Subcutaneous adipose tissue (tissue), 4 donors: ENCODE results near the gene EPHB2. TPM values are rescaled to one million over a fixed set of nuclear protein-coding genes. Genes with fewer than 3 reads are reported as not detected.

Source experiments
- total RNA-seq, 4 donors: library from RNA; depleted of rRNA; stranded (reverse); fragments of >200 nt; gene quantifications; one replicate each; pipeline ENCODE4 v1.1.0, GENCODE V29; 2016
- TF ChIP-seq, protein P1 (sequence below): fragments of 450-650 bp; IDR thresholded peaks from one replicate; pipeline ENCODE4 v1.5.1; 2016; ENCODE audit warnings: low read depth, mild to moderate bottlenecking, control low read depth, antibody characterized with exemption, moderate library complexity

Gene EPHB2
- total RNA-seq, 4 donors from 2014 or later, result 1.6 to 9.2 (median 5.1) TPM

DNA sequence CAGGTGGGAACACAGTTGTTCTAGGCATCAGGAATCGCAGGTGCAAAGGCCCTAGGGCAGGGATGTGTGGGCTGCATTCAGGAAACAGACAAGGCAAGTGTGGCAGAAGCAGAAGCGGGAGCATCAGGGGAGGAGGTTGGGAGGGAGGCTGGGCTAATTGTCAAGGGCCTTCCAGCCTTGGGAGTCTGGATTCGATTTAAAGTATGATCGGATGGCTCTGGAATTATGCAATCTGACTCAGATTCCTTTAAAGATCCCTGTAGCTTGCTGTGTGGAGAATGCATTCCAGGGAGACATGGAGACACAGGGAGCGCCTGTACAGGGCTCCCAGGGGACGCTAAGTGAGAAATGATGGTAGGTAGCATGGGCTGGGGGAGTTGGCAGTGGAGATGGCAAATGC is 175.6 kb downstream of the EPHB2 start:
- TF ChIP-seq, protein P1, sequence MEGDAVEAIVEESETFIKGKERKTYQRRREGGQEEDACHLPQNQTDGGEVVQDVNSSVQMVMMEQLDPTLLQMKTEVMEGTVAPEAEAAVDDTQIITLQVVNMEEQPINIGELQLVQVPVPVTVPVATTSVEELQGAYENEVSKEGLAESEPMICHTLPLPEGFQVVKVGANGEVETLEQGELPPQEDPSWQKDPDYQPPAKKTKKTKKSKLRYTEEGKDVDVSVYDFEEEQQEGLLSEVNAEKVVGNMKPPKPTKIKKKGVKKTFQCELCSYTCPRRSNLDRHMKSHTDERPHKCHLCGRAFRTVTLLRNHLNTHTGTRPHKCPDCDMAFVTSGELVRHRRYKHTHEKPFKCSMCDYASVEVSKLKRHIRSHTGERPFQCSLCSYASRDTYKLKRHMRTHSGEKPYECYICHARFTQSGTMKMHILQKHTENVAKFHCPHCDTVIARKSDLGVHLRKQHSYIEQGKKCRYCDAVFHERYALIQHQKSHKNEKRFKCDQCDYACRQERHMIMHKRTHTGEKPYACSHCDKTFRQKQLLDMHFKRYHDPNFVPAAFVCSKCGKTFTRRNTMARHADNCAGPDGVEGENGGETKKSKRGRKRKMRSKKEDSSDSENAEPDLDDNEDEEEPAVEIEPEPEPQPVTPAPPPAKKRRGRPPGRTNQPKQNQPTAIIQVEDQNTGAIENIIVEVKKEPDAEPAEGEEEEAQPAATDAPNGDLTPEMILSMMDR, result no peak

DNA sequence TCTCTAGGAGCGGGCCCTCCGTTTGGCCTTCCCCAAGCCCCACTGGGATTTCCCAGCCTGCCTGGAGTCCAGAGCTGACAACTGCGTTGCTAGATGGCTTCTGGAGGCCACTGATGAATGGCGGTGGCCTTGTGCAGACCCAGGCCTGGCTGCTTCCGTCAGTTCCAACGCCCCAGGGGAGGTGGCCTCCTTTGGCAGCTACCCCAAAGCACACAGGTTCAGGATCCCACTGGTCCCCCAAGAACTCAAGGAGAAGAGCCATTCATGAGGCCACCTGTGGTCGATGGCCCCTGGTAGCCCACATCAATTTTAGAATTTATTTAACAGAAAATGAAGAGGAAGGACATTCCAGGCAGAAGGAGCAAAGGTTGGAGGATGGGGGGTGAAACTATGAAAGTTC is 176.9 kb downstream of the EPHB2 start:
- TF ChIP-seq, protein P1, result no peak

DNA sequence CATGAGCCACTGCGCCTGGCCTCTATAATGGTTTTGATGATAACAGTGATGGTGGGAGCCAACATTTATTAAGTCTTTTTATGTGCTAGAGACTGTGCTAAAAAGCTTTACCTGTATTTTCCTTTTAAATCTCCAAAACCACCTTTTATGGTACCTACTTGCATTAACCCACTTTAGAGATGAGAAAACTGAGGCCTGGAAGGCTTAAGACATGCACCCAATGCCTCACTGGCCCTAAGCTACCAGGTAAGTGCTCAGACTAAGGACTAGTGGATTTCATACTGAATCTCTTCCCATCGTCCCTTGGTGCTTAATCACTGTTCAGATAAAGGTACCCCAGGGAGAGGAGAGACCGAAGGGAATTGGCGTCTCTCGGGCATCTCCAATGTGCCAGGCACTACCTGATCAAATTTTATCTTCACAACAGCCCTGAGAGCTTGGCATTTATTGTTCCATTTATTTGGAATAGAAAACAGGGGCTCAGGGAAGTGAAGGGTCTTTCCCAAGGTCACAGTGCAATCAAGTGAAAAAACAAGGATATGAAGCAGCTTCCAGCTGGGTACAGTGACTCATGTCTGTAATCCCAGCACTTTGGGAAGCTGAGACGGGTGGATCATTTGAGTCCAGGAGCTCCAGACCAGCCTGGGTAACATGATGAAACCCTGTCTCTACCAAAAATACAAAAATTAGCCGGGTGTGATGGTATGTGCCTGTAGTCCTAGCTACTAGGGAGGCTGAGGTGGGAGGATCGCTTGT is 177.9 kb downstream of the EPHB2 start:
- TF ChIP-seq, protein P1, result no peak

DNA sequence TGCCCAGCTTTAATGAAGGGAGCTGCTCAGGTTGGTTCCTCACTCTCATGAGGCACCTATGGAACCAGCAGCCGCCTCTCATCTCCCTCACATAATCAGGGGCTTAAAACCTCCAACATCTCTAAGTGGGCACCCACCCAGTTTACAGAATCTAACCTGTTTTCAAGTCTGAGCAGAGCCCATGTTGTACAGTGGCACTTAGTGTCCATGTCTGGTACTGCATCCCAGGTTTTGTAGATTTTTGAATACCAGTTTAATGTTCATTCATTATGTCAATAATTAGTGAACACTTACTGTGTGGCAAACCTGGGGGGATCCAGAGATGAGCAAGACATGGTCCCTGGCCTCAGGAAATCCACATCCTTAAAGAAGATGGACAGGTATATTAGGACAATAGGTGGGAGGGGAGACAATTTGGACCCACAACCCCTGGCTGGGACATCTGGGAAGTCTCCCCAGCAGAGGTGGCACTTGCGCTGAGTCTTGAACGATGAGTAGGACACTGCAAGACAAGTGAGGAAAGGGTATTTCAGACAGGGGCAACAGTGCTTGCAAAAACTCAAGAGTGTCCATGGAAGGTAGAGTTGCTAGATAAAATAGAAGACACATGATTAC is 178.7 kb downstream of the EPHB2 start:
- TF ChIP-seq, protein P1, result no peak

DNA sequence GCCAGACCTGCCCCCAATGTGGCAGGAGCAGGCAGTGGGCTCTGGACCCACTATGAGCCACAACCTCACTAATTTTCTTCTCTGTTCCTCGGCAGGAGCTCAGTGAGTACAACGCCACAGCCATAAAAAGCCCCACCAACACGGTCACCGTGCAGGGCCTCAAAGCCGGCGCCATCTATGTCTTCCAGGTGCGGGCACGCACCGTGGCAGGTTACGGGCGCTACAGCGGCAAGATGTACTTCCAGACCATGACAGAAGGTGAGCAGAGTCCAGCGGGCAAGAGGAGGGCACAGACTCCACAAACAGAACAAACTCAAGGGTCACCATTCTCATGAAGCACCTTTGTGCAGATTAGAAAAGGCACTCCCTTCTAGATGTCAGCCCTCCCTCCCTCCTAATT is 182.2 kb downstream of the EPHB2 start:
- TF ChIP-seq, protein P1, result no peak

DNA sequence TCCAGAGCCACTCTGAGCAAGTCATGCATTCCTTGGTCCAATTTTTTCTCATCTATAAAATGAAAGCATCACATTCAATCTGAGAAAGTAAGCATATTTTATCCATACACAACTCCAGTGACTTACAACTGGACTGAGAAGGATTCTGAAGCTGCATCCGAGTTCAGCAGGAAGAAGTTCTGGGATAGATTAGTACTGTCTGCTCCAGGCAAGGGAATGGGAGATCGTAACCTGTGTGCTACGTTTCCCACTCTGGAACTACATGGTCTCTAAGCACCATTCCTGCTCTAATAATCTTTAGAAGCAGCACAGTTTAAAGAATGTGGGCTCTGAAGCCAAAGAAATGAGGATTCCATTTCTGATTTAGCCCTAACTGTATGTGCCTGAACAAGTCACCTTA is 182.7 kb downstream of the EPHB2 start:
- TF ChIP-seq, protein P1, result no peak

DNA sequence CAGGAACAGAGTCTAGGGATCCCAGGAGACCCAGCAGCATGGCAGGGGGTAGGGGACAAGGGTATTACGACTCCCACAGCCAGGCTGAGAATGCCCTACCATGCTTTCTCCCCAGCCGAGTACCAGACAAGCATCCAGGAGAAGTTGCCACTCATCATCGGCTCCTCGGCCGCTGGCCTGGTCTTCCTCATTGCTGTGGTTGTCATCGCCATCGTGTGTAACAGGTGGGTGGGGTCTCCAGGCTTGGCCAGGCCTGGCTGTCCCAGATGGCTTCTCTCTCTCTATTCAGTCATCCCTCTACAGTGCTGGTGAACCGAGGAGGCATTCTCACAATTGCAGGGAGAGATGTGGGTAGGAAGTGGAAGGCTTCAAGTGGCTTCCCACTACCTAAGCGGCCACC is 184.7 kb downstream of the EPHB2 start:
- TF ChIP-seq, protein P1, result no peak
